ENCODE data around the gene CACNA1G. TPM values are rescaled to one million over a fixed set of nuclear protein-coding genes. Genes with fewer than 3 reads are reported as not detected.

Gene CACNA1G
- total and polyA plus RNA-seq, 5 donors = 4.3 to 14.8 (median 4.5) TPM

GRCh38 chr17:50676065-50676975, 115.8 kb downstream of the CACNA1G start:
- Histone ChIP-seq H3K4me1 (ENCODE audit: control insufficient read depth, insufficient read depth, low read length) (no peaks in the 10 kb centered on the region), H3K27ac (ENCODE audit: low read length) (no peak overlapping the region), H3K9me3 (ENCODE audit: control insufficient read depth, low read length) (no peaks in the 10 kb centered on the region), H3K27me3 (ENCODE audit: control insufficient read depth, insufficient read depth) (no peaks in the 10 kb centered on the region), H3K4me3 (ENCODE audit: low read length) (no peak overlapping the region)
- DNase-seq (no peak), ATAC-seq (no peak)
- intact Hi-C loops (cut with DNase I) = loop anchor here in 1 of 4 donors (5.0 kb wide), 1 partner anchor 129 kb away; the partner anchor contains the start of gene SPATA20
- 90% methylated on average over 24 of the region's 24 CpGs for WGBS

Other genes starting within 250 kb of the CACNA1G start
- 10 to 100 TPM; 15.8 to 19.1 (median 18.3) TPM for gene XYLT2, start 214.6 kb upstream of the CACNA1G start, total RNA-seq
- 13.2 TPM for gene XYLT2, start 214.6 kb upstream of the CACNA1G start, polyA plus RNA-seq
- gene MRPL27, start 187.5 kb upstream of the CACNA1G start, total RNA-seq = 10 to 100 TPM; 74.4 to 93.0 (median 82.0) TPM
- 194 TPM for gene MRPL27, start 187.5 kb upstream of the CACNA1G start, polyA plus RNA-seq
- gene EME1, start 187.5 kb upstream of the CACNA1G start, total RNA-seq = under 1 TPM in 2 of 4 donors, not detected in 2; 0.46 to 0.59 TPM
- 0.36 TPM for gene EME1, start 187.5 kb upstream of the CACNA1G start, polyA plus RNA-seq
- gene LRRC59, start 163.2 kb upstream of the CACNA1G start, total RNA-seq = 10 to 100 TPM; 22.9 to 62.0 (median 33.3) TPM
- 22.0 TPM for gene LRRC59, start 163.2 kb upstream of the CACNA1G start, polyA plus RNA-seq
- 100 to 1,000 TPM in 2 of 4 donors, 10 to 100 TPM in 2; 61.1 to 112 (median 96.7) TPM for gene ACSF2, start 134.5 kb upstream of the CACNA1G start, total RNA-seq
- gene ACSF2, start 134.5 kb upstream of the CACNA1G start, polyA plus RNA-seq = 81.6 TPM
- 1 to 10 TPM in 1 of 4 donors, under 1 TPM in 3; 0.34 to 1.1 (median 0.53) TPM for gene CHAD, start 91.8 kb upstream of the CACNA1G start, total RNA-seq
- 0.57 TPM for gene CHAD, start 91.8 kb upstream of the CACNA1G start, polyA plus RNA-seq
- 10 to 100 TPM; 27.8 to 38.5 (median 32.3) TPM for gene RSAD1, start 81.9 kb upstream of the CACNA1G start, total RNA-seq
- 23.9 TPM for gene RSAD1, start 81.9 kb upstream of the CACNA1G start, polyA plus RNA-seq
- gene MYCBPAP, start 52.3 kb upstream of the CACNA1G start, total RNA-seq = 1 to 10 TPM in 2 of 4 donors, under 1 TPM in 2; 0.57 to 1.9 (median 0.95) TPM
- 0.88 TPM for gene MYCBPAP, start 52.3 kb upstream of the CACNA1G start, polyA plus RNA-seq
- 10 to 100 TPM in 3 of 4 donors, 1 to 10 TPM in 1; 5.4 to 31.5 (median 27.3) TPM for gene EPN3, start 28.0 kb upstream of the CACNA1G start, total RNA-seq
- gene EPN3, start 28.0 kb upstream of the CACNA1G start, polyA plus RNA-seq = 22.6 TPM
- 10 to 100 TPM; 45.9 to 71.8 (median 52.6) TPM for gene SPATA20, start 13.5 kb upstream of the CACNA1G start, total RNA-seq
- gene SPATA20, start 13.5 kb upstream of the CACNA1G start, polyA plus RNA-seq = 58.1 TPM
- 1 to 10 TPM; 1.2 to 5.9 (median 3.7) TPM for gene ABCC3, start 74.2 kb downstream of the CACNA1G start, total RNA-seq
- 1.4 TPM for gene ABCC3, start 74.2 kb downstream of the CACNA1G start, polyA plus RNA-seq
- gene ANKRD40, start 147.2 kb downstream of the CACNA1G start, total RNA-seq = 10 to 100 TPM; 37.1 to 43.7 (median 41.0) TPM
- 20.5 TPM for gene ANKRD40, start 147.2 kb downstream of the CACNA1G start, polyA plus RNA-seq
- gene LUC7L3, start 158.9 kb downstream of the CACNA1G start, total RNA-seq = 10 to 100 TPM; 61.7 to 72.4 (median 67.4) TPM
- gene LUC7L3, start 158.9 kb downstream of the CACNA1G start, polyA plus RNA-seq = 76.7 TPM
- gene ANKRD40CL, start 206.8 kb downstream of the CACNA1G start, total RNA-seq = not detected
- not detected for gene ANKRD40CL, start 206.8 kb downstream of the CACNA1G start, polyA plus RNA-seq

All from right cardiac atrium (tissue), 5 donors.